Rectal smooth muscle tissue (tissue), 1 donor: ENCODE results near the gene BMPR1B.

ENCODE experiments used
- H3K27ac ChIP-seq: one replicate; pipeline ENCODE4 v1.7.0; 2013; ENCODE audit warnings: low read depth, low read length, inconsistent platforms
- H3K27me3 ChIP-seq: one replicate; pipeline ENCODE4 v1.7.0; 2013; ENCODE audit warnings: low read length; ENCODE audit not compliant: control insufficient read depth, insufficient read depth
- H3K36me3 ChIP-seq: one replicate; pipeline ENCODE4 v1.7.0; 2013; ENCODE audit warnings: low read length; ENCODE audit not compliant: control insufficient read depth, insufficient read depth
- H3K4me1 ChIP-seq: one replicate; pipeline ENCODE4 v1.7.0; 2013; ENCODE audit warnings: low read length; ENCODE audit not compliant: control insufficient read depth, insufficient read depth
- H3K4me3 ChIP-seq: one replicate; pipeline ENCODE4 v1.7.0; 2013; ENCODE audit warnings: low read length
- H3K9ac ChIP-seq: one replicate; pipeline ENCODE4 v1.7.0; 2013; ENCODE audit warnings: low read length

BMPR1B gene

DNA sequence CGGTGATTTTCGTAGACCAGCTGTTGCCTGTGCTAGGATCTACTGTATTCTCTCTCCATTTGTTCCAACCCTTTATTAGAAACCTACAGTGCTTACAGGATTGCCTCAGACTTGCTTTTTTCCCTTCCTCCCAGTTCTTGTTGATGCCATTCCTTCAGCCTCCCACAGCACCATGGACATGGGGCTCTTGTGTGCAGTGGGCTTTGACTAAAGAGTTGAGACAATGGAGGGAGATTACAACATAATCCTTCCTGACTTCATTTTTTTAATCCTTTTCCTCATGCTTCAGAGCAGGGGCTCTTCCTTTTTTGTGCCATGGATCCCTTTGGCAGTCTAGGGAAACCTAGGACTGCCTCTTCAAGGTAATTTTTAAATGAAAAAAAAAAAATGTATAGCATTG, 92.1 kb downstream of the BMPR1B start:
- Histone ChIP-seq H3K27me3 (no peaks in the 10 kb centered on the region), H3K9ac (no peak overlapping the region), H3K4me3 (no peak overlapping the region), H3K4me1 (no peaks in the 10 kb centered on the region), H3K27ac (no peak overlapping the region), H3K36me3 (no peaks in the 10 kb centered on the region)

DNA sequence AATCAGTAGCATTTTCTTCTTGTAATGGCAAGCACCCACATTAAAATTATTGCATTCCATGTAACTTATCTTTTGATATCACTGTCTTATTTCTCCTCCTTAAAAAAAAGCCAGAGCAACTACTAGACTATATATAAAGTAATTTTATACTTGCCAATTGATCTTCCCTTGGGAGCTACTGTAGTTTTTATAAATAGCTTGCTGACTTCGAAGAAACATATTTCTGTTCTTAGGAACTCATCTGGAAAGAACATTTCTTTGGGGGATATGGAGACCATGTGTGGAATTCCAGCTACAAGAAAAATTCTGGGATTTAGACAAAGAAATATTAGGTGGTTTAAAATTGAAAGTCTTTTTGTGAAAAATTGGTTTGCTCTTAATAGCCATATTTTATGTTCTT, 94.9 kb downstream of the BMPR1B start:
- Histone ChIP-seq H3K4me3 (no peak overlapping the region), H3K27ac (no peak overlapping the region), H3K27me3 (no peaks in the 10 kb centered on the region)

DNA sequence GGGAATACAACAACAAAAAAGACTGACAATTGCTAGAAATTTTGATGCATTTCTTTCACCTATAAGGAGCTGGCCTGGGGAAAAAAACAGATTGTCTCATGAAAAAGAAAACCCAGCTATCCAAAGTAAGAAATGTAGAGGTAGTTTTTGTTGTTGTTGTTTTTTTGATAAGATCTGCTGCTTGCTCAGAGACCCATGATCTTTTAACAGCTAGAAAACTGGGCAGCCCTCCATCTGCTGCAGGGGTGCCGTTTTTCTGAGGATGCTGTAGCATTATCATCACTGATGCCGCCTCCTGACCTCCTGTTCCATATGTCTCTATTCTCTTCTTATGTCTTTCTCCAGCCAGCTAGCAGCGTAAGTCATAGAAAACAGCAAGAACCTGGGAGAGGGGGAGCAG, 98.3 kb downstream of the BMPR1B start:
- Histone ChIP-seq H3K27me3 (no peaks in the 10 kb centered on the region), H3K36me3 (no peaks in the 10 kb centered on the region), H3K9ac (no peak overlapping the region), H3K4me1 (no peaks in the 10 kb centered on the region), H3K27ac (no peak overlapping the region), H3K4me3 (no peak overlapping the region)

More for the DNA sequence above, 94.9 kb downstream of the BMPR1B start:
- H3K9ac ChIP-seq, result no peak overlapping the region
- no peaks in the 10 kb centered on the region for H3K36me3 ChIP-seq
- H3K4me1 ChIP-seq, result no peaks in the 10 kb centered on the region

DNA sequence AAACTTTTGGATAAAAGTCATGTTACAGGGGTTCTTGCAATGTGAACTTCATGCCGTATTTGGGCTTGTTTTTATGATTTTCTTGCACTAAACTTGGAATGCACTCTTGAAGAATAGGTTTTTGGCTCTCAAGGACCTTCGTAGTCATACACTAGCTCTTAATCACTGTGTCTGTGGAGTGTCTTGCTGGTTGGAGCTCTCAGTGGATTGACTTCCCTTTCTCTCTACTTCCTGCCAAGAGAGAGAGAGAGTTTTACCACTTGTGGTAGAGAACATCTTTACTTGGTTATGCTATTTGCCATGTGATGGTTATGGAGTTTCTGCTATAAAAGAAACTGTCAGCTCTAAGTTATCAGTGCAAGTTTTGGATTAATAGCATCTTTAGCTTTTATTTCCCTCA, 112.4 kb downstream of the BMPR1B start:
- Histone ChIP-seq H3K4me1 (no peaks in the 10 kb centered on the region), H3K27me3 (no peaks in the 10 kb centered on the region), H3K9ac (no peak overlapping the region), H3K27ac (no peak overlapping the region), H3K4me3 (no peak overlapping the region), H3K36me3 (no peaks in the 10 kb centered on the region)

DNA sequence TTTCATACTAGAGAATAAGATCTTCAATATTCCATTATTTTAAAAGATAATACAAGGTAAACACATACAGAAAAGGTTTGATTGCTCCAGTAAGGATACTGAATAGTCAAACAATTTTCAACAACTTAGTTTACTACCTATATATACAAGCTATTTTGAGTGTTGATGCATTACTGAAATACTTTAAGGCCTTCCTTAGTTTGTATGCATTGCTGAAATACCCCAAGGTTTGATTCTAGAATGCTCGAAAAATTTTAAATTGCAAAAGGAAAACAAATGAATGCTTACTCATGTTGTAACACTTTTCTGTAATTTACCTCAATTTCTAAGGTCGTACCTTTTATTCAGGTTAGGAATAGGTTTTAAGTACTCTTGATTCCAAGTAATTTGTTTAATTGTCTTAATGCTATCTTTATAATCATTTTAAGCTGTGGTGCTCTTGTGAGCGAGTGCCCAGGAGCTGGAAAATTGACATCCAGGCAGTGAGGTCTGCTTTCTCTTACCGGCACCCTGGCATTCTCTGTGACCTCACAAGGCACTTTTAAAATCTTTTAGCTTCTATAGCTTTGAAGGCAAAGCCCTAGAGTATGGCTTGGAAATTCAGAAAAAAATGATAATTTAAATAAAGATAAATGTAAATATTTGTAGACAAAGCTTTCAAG, 114.0 kb downstream of the BMPR1B start:
- H3K4me1 ChIP-seq, result no peaks in the 10 kb centered on the region
- H3K27ac ChIP-seq, result no peak overlapping the region
- no peaks in the 10 kb centered on the region for H3K36me3 ChIP-seq
- no peaks in the 10 kb centered on the region for H3K27me3 ChIP-seq
- H3K9ac ChIP-seq, result no peak overlapping the region
- no peak overlapping the region for H3K4me3 ChIP-seq

DNA sequence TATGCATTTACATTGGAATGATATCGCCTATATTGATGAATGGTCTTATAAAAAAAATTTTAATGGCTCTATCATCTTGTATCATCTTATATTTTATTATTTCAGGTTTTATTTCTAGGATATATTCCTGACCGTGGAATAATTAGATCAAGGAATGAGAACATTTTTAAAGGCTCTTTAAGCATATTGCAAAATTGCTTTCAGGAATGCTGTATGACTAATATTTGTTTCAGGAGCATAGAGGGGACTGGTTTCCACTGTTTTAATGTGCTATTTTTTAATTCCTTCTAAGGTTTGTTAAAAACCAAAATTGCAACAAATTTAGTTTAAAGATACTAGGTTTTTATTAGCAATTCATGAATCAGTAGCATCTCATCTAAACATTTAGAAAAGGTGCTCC, 120.2 kb downstream of the BMPR1B start:
- Histone ChIP-seq H3K4me3 (no peak overlapping the region), H3K4me1 (no peaks in the 10 kb centered on the region), H3K9ac (no peak overlapping the region), H3K27ac (no peak overlapping the region), H3K36me3 (no peaks in the 10 kb centered on the region), H3K27me3 (no peaks in the 10 kb centered on the region)

DNA sequence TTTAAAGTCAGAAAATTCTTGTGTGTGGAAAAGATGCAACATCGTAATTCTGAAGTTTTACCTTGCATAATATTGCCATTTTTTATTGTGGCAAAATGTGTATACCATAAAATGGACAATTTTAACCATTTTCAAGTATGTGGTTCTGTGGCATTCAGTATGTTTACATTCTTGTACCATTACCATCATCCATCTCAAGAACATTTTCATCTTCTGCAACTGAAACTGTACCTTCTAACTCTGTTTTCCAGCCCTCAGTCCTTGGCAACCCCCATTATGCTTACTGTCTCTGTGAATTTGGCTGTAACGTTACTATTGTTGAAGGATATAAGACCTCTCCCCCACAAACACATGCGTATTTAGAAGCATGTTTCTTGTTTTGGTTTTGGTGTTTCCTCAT, 123.2 kb downstream of the BMPR1B start:
- Histone ChIP-seq H3K9ac (no peak overlapping the region), H3K4me3 (no peak overlapping the region), H3K4me1 (no peaks in the 10 kb centered on the region), H3K36me3 (no peaks in the 10 kb centered on the region), H3K27me3 (no peaks in the 10 kb centered on the region), H3K27ac (no peak overlapping the region)

DNA sequence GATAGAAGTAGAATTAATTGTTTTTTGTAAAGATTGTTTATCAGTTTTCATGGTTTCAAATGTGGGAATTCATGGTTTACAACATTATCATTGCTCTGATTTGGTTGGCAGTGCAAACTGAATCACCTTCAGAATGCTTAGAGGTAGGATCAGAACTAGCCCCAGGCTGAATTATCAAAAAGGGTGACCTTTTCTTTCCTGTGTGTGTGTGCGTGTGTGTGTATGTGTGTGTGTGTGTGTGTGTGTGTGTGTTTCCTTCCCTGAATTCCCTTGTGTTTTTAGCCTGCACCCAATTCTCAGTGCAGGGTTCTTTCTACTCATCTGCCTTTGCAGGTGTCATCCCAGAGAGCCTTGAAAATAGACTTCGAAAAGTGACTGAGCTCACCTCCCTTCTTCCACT, 125.0 kb downstream of the BMPR1B start:
- Histone ChIP-seq H3K9ac (no peak overlapping the region), H3K27ac (no peak overlapping the region)

DNA sequence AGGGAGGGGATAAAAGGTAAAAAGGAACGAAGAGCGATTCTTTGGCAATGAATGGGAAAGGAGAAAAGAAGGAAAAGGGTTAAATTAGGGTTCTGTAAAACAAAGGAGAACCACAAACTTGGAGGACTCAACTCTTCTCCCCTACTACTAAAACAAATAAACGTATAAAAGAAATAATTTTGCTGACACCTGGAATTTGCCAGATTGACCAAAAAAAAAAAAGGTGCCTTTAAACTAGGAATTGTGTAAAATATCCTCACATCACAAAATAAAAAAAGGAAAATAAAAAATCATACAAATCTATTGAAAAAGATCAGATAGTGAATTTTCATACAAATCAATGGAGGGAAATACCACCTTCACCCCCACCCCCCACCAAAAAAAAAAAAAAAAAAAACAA, 129.3 kb downstream of the BMPR1B start:
- H3K4me1 ChIP-seq, result no peaks in the 10 kb centered on the region
- H3K4me3 ChIP-seq, result no peak overlapping the region
- H3K9ac ChIP-seq, result no peak overlapping the region
- no peaks in the 10 kb centered on the region for H3K27me3 ChIP-seq
- no peaks in the 10 kb centered on the region for H3K36me3 ChIP-seq
- no peak overlapping the region for H3K27ac ChIP-seq

More for the DNA sequence above, 125.0 kb downstream of the BMPR1B start:
- Histone ChIP-seq H3K27me3 (no peaks in the 10 kb centered on the region), H3K4me3 (no peak overlapping the region), H3K36me3 (no peaks in the 10 kb centered on the region), H3K4me1 (no peaks in the 10 kb centered on the region)

DNA sequence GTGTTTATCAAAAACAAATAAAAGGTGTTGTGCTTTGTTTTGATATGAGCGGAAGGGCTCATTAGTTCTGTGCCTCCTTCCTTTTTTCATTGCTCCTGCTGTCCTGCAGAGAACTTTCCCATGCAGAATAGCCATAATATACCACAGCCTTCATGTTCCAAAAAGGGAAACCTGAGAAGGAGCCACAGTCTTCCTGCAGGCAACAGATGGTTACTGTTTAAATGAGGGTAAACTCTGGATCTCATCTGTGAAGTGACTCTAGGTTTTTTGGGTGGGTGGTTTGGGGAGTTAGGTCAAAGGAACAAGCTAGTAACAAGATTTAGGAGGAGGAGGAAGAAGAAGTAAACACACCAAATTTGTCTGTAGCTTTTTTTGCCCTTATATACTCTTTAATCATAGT, 131.8 kb downstream of the BMPR1B start:
- Histone ChIP-seq H3K4me3 (no peak overlapping the region), H3K27ac (no peak overlapping the region), H3K9ac (no peak overlapping the region), H3K4me1 (no peaks in the 10 kb centered on the region), H3K27me3 (no peaks in the 10 kb centered on the region), H3K36me3 (no peaks in the 10 kb centered on the region)

DNA sequence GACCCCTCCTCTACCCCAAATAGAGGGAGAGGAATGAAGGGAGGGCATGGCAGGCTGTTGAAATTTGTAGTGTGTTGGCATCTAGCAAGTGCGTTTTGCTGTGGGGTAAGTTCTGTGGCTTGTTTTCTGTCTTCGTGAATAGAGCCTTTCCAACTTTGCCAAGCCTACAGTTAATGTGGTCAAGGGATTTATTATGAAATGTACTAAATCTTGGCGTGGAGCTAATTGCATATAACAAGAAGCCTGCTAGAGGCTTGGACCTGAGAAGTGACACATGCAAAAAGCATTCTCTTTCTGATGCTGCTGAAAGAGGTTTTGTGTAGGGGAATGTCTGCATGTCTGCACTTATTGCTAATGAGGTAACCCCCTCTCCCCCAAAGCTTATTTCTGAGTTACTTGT, 132.2 kb downstream of the BMPR1B start:
- Histone ChIP-seq H3K27me3 (no peaks in the 10 kb centered on the region), H3K4me1 (no peaks in the 10 kb centered on the region), H3K27ac (no peak overlapping the region), H3K4me3 (no peak overlapping the region), H3K36me3 (no peaks in the 10 kb centered on the region), H3K9ac (no peak overlapping the region)

DNA sequence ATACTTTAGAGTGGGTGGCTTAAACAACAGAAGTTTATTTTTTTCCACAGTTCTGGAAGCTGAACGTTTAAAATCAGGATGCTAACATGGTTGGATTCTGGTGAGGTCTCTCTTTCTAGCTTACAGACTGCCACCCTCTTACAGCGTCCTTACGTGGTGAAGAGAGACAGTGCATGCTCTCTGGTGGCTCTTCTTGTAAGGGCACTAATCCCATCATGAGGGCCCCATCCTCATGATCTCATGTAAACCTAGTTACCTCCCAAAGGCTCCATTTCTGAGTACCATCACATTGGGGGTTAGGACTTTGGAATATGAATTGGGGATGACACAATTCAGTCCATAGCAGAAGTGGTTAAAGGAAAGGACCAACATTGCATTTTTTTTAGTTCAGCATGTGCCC, 132.8 kb downstream of the BMPR1B start:
- Histone ChIP-seq H3K27ac (no peak overlapping the region), H3K9ac (no peak overlapping the region), H3K36me3 (no peaks in the 10 kb centered on the region), H3K27me3 (no peaks in the 10 kb centered on the region), H3K4me3 (no peak overlapping the region), H3K4me1 (no peaks in the 10 kb centered on the region)

DNA sequence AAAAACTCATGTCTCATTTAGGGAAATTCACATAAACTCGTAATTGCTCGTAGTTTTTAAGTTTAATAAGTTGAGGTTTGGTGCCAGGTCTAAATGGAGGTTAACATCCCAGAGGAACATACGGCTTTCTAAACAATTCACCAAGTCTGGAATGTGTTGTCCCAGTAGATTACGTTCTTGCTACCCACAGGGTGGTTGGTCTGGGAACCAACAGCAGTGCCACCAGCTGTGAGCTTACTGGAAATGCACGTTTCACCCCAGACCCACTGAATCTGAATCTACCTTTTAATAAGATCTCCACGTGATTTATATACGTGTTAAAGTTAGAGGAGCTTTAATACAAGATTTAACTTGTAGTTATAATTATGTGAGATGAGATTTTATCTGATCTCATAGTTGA, 134.3 kb downstream of the BMPR1B start:
- no peak overlapping the region for H3K4me3 ChIP-seq
- no peak overlapping the region for H3K27ac ChIP-seq
- no peak overlapping the region for H3K9ac ChIP-seq
- H3K27me3 ChIP-seq, result no peaks in the 10 kb centered on the region
- H3K4me1 ChIP-seq, result no peaks in the 10 kb centered on the region
- no peaks in the 10 kb centered on the region for H3K36me3 ChIP-seq
